GM19395 (cell line): ENCODE data around the gene CCDC28B.
A peak's percentile ranks its signal among the peaks of the same experiment; 100 is the strongest.
"Not testable (repeated sequence)": the region's sequence is repeated elsewhere in the genome, so short reads cannot be mapped to it uniquely, and the experiment has no call there.

ENCODE experiments used
- ATAC-seq: cut with Tn5 transposase; IDR thresholded peaks from one replicate; pipeline ENCODE4 v1.9.1; 2021; ENCODE audit warnings: mild to moderate bottlenecking, moderate library complexity; ENCODE audit not compliant: unreplicated experiment

CCDC28B gene

GRCh38 chr1:32200226-32201010 lies at the start of gene CCDC28B:
Gene CCDC28B, plus strand, starts transcription at chr1:32200595. Its CDS starts 1,341 bp downstream, at chr1:32201936.
- peak; percentile 33 for ATAC-seq

DNA sequence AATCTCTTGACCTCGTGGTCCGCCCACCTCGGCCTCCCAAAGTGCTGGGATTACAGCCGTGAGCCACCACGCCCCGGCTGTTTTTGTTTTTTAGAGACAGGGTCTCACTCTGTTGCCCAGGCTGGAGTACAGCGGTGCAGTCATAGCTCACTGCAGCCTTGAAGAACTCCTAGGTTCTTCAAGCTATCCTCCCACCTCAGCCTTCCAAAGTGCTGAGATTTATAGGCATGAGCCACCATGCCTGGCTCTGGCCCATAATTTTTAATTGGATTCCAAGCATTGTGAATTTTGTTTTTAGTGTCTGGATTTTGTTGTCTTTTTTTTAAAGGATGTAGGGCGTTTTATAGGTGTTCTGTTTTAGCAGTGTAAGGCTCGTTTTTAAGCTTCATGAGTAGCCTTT lies 49.5 kb upstream of the CCDC28B start:
- no peak for ATAC-seq

GRCh38 chr1:32151319-32151787 lies 49.0 kb upstream of the CCDC28B start:
- no peak for ATAC-seq

DNA sequence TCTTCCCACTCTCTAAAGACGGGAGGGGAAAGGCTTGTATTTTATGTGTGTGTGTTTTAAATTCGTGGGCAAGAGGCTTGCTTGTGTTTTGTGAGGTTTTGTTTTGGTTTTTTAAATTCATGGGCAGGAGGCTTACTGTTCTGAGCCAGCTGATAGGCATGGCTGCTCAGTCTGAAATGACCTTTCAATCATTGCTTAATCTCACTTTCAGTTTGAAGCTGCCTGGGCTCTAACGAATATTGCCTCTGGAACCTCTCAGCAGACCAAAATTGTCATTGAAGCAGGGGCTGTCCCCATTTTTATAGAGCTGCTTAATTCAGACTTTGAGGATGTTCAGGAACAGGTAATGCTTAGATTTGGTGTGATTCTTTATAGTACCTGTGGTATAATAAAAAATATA lies 41.2 kb upstream of the CCDC28B start:
- ATAC-seq = no peak

GRCh38 chr1:32163405-32163804 lies 37.0 kb upstream of the CCDC28B start:
- no peak for ATAC-seq

DNA sequence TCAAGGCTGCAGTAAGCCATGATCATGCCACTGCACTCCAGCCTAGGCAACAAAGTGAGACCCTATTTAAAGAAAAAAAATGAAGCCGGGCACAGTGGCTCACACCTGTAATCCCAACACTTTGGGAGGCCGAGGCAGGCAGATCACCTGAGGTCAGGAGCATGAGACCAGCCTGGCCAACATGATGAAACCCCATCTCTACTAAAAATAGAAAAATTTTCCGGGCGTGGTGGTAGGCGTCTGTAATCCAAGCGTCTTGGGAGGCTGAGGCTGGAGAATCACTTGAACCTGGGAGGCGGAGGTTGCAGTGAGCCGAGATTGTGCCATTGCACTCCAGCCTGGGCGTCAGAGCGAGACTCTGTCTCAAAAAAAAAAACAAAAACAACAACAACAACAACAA lies 34.8 kb upstream of the CCDC28B start:
- not testable (repeated sequence) for ATAC-seq

- no peak for ATAC-seq
Observed at GRCh38 chr1:32170991-32171390, 29.4 kb upstream of the CCDC28B start.

DNA sequence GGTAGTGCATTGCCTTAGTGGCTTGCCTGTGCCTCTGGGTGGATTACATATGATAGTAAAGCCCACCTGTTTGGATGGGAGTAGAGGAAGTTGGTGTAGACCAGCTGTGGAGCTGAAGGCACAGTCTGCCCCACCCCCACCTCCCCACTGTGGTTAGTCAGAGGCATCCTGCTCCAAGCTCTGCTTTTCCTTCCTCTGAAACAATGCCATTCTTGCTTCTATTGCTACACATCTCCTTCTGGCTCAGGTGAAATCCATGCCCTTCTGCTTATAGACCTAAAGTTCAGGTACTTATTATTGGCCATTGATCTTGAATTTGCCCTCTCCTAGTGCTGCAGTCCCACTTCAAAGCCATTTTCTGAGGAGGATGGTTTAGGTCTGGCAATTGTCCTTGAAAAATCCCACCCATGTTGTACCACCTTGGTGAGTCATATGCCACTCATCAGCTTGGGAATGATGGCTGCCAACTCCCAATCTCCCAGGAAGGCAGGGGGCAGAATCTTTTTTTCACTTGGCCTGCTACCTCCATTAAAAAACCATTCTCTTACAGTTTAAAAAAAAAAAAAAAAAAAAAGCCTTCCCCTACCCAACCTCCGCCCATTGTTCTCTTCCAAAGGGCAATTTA lies 27.7 kb upstream of the CCDC28B start:
- no peak for ATAC-seq

DNA sequence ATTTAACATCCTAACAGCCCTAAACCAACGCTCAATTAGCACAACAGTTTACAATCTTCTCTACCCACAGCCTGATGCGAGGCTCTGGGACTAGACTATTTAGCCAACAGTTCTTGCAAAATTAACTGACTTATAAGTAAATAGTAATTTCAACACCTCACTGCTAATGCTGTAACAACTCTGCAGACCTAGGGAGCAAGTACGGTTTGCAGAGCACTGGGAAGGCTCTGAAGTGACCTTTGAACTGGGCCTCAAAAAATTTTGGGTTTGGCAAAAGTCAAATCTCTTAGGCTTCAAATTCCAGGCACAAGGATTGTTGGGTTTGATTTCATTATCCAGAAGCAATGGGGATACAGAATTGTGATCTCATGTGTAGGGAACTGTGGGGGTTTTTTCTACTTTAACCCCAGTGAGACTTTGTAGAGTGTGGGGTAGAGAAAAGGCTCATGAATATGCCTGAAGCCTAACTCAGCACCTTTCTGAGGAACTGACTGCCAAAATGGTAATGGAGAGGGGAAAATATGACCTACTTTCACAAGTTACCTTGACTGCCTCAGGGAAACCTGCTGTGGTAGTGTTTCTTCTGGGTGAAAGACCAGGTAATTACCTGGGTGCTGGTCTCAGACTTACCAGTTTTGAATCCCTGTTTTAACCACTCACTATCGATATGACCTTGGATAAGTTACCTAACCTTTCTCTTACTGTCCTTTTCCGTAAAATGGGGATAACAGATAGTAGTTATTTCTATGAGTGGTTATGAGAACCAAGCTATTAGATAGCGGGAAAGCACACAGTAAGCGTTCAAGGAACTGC lies 21.8 kb upstream of the CCDC28B start:
- no peak for ATAC-seq

GRCh38 chr1:32179193-32179442 lies 21.3 kb upstream of the CCDC28B start:
- no peak for ATAC-seq

DNA sequence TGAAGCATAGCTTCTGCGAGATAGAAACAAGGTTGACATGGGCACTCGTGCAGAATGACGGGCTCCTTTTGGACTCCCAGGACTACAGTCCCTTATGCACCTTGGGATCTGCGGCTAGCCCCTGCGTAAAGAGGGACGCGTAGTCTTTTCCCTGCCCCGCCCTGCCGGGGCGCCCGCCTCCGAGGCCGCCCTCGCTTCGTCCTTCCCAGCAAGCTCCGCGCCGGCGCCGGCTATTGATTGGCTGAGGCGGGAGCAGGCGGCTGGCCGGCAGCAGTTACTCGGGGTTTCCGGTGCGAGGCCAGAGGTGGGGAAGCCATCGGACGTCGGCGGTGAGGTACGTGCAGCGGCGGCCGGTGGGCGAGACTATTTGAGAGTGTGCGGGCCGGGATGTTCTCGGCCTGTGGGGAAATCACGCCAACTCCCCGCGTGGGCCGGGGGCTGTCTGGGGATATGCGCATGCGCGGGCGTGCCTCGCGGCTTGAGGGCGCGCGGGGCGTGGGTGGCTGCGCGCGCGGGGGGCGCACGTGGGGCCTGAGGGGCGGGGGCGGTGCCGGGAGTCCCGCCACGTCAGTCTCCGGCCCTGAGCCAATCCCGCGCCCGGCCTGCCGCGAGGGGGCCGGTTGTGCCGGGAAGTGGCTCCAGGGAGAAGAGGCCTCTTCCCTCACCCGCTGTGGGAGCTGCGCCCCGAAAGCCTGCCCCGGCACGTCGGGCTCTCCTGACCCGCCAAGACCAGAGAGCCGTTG lies 20.8 kb upstream of the CCDC28B start, which contains the start of gene TXLNA:
TXLNA (plus strand) TSS at position 233 of the 743 bp plus-strand sequence. CDS start 671 bp downstream, outside the sequence.
- ATAC-seq = peak; percentile 87

GRCh38 chr1:32180186-32181060 lies 20.0 kb upstream of the CCDC28B start:
- ATAC-seq = no peak

GRCh38 chr1:32181065-32181464 lies 19.3 kb upstream of the CCDC28B start:
- no peak for ATAC-seq

GRCh38 chr1:32181563-32181962 lies 18.8 kb upstream of the CCDC28B start:
- no peak for ATAC-seq

DNA sequence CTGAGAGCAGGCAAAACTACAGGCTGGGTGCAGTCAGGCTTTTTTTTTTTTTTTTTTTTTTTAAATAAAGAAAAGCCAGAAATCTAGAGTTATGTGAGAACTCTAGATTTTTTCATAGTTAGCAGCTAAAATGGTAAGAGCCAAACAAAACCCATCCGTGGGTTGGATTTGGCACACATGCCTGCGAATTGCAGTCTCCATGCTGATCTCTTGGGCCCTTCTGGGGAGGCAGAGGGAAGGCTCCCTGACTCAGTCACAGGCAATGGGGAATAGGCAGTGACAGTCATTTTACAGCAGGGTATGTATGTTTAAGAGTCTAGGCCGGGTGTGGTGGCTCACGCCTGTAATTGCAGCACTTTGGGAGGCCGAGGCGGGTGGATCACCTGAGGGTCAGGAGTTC lies 18.3 kb upstream of the CCDC28B start:
- ATAC-seq = no peak

GRCh38 chr1:32184650-32185049 lies 15.7 kb upstream of the CCDC28B start:
- no peak for ATAC-seq

DNA sequence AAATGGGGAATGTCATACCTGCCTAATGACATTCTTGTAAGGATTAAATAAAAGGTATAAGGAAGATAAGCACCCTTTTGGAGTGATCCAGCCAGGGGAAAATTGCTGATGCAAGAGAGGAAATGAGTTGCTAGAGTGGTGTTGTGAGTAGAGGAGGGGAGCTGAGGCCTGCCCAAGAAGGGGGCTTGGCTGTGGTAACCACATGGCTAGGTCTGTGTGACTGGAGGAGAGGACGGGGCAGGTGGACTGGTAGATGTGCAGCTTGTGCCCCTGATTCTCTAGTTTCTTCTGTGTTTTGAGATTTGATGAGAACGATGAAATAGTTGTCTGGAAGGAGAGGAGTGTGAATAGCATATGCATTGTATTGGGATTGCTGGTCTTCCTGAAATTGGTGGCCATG lies 14.3 kb upstream of the CCDC28B start:
- ATAC-seq = no peak

GRCh38 chr1:32186491-32186890 lies 13.9 kb upstream of the CCDC28B start:
- ATAC-seq = no peak

GRCh38 chr1:32187850-32188249 lies 12.5 kb upstream of the CCDC28B start:
- ATAC-seq = no peak
